GM19035 (cell line): ENCODE results near the gene SF1.

Experiments used
- ATAC-seq: cut with Tn5 transposase; IDR thresholded peaks from one replicate; pipeline ENCODE4 v1.9.1; 2021; ENCODE audit not compliant: unreplicated experiment

Gene SF1

GRCh38 chr11:64750361-64751054 lies 27.8 kb downstream of the SF1 start:
- no peak for ATAC-seq

GRCh38 chr11:64747961-64748665 lies 30.2 kb downstream of the SF1 start:
- ATAC-seq: no peak

GRCh38 chr11:64746486-64746885 lies 31.9 kb downstream of the SF1 start:
- ATAC-seq: no peak

GRCh38 chr11:64745521-64746328 lies 32.6 kb downstream of the SF1 start:
- ATAC-seq: no peak

- ATAC-seq: no peak
Measured at GRCh38 chr11:64745189-64745520, 33.2 kb downstream of the SF1 start.

- no peak for ATAC-seq
Measured at GRCh38 chr11:64744544-64745188, 33.7 kb downstream of the SF1 start.

- no peak for ATAC-seq
Measured at GRCh38 chr11:64743591-64744543, 34.5 kb downstream of the SF1 start, which contains the start of gene RASGRP2. Gene RASGRP2, minus strand, starts transcription at chr11:64744142. Its CDS starts 1,276 bp downstream, at chr11:64742866.

GRCh38 chr11:64742889-64743590 lies 35.3 kb downstream of the SF1 start:
- ATAC-seq: no peak

- no peak for ATAC-seq
Measured at GRCh38 chr11:64742087-64742888, 36.1 kb downstream of the SF1 start.

- no peak for ATAC-seq
Measured at GRCh38 chr11:64741375-64742086, 36.8 kb downstream of the SF1 start.

- ATAC-seq: no peak
Measured at GRCh38 chr11:64739871-64740270, 38.5 kb downstream of the SF1 start.

GRCh38 chr11:64736654-64737053 lies 41.7 kb downstream of the SF1 start:
- ATAC-seq: no peak

- no peak for ATAC-seq
Measured at GRCh38 chr11:64735725-64736259, 42.5 kb downstream of the SF1 start.

GRCh38 chr11:64734811-64735724 lies 43.3 kb downstream of the SF1 start:
- no peak for ATAC-seq

- no peak for ATAC-seq
Measured at GRCh38 chr11:64731601-64732000, 46.7 kb downstream of the SF1 start.

- no peak for ATAC-seq
Measured at GRCh38 chr11:64729851-64730382, 48.4 kb downstream of the SF1 start.
